NT2/D1 (cell line): ENCODE data around the gene USP47.

Experiments
- SUZ12 ChIP-seq: IDR thresholded peaks from 2 replicates; pipeline ENCODE4 v1.6.1; 2011; ENCODE audit not compliant: insufficient read length, insufficient read depth; ENCODE audit errors: extremely low read depth
- YY1 ChIP-seq: IDR thresholded peaks from 2 replicates; pipeline ENCODE4 v1.6.1; 2011; ENCODE audit not compliant: insufficient read length, insufficient read depth
- ZNF274 ChIP-seq: IDR thresholded peaks from 2 replicates; pipeline ENCODE4 v1.6.1; 2011; ENCODE audit warnings: mild to moderate bottlenecking, low read depth, low read length

DNA sequence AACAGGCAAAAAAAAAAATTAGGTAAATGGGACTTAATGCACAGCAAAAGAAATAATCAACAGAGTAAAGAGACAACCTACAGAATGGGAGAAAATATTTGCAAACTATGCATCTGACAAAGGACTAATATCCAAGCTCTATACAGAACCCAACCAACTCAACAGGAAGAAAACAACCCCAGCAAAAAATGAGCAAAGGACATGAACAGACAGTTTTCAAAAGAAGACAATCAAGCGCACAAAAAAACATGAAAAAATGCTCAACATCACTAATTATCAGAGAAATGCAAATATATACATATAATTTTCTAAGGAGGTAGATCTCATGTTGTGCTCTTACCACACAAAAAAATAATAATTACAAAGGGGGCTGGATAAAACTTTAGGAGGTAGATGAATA lies 36.5 kb upstream of the USP47 start:
- TF ChIP-seq SUZ12 (no peak), ZNF274 (no peak), YY1 (no peak)
